DMS53 (cell line): ENCODE results near the gene HDAC2.
"Not testable (repeated sequence)": the region's sequence is repeated elsewhere in the genome, so short reads cannot be mapped to it uniquely, and the experiment has no call there.

Source experiments
- DNase-seq: peaks from one replicate; lab custom pipeline; 2025; lab: John Stamatoyannopoulos, UW

The HDAC2 gene

GRCh38 chr6:113971741-113972140 is 793 bp upstream of the HDAC2 start:
- peak; percentile 52 for DNase-seq

GRCh38 chr6:113969888-113970804 is 802 bp downstream of the HDAC2 start:
- DNase-seq = peak; percentile 67

GRCh38 chr6:113968472-113968871 is 2.5 kb downstream of the HDAC2 start:
- no peak for DNase-seq

GRCh38 chr6:113967777-113968176 is 3.2 kb downstream of the HDAC2 start:
- DNase-seq = no peak

- no peak for DNase-seq
Observed at GRCh38 chr6:113960795-113961194, 10.2 kb downstream of the HDAC2 start.

- no peak for DNase-seq
Observed at GRCh38 chr6:113959235-113959634, 11.7 kb downstream of the HDAC2 start.

GRCh38 chr6:113954653-113955052 is 16.3 kb downstream of the HDAC2 start:
- no peak for DNase-seq

- no peak for DNase-seq
Observed at GRCh38 chr6:113953346-113953745, 17.6 kb downstream of the HDAC2 start.

- no peak for DNase-seq
Observed at GRCh38 chr6:113949499-113949898, 21.4 kb downstream of the HDAC2 start.

GRCh38 chr6:113944701-113945100 is 26.2 kb downstream of the HDAC2 start:
- DNase-seq = no peak

GRCh38 chr6:113939825-113940224 is 31.1 kb downstream of the HDAC2 start:
- no peak for DNase-seq

GRCh38 chr6:113936093-113936934 is 34.6 kb downstream of the HDAC2 start:
- peak; percentile 69 for DNase-seq

- no peak for DNase-seq
Observed at GRCh38 chr6:113934101-113934500, 36.8 kb downstream of the HDAC2 start.

- DNase-seq = not testable (repeated sequence)
Observed at GRCh38 chr6:113931907-113932306, 39.0 kb downstream of the HDAC2 start.

- no peak for DNase-seq
Observed at GRCh38 chr6:113930183-113930582, 40.8 kb downstream of the HDAC2 start.

- DNase-seq = peak; percentile 45
Observed at GRCh38 chr6:113927001-113927400, 43.9 kb downstream of the HDAC2 start.

GRCh38 chr6:113925378-113925777 is 45.6 kb downstream of the HDAC2 start:
- DNase-seq = no peak

GRCh38 chr6:113924312-113924723 is 46.6 kb downstream of the HDAC2 start:
- no peak for DNase-seq

GRCh38 chr6:113923526-113923925 is 47.4 kb downstream of the HDAC2 start:
- DNase-seq = no peak

GRCh38 chr6:113921299-113921904 is 49.5 kb downstream of the HDAC2 start:
- no peak for DNase-seq

GRCh38 chr6:113920663-113921267 is 50.2 kb downstream of the HDAC2 start:
- no peak for DNase-seq

- DNase-seq = not testable (repeated sequence)
Observed at GRCh38 chr6:113910285-113910684, 60.7 kb downstream of the HDAC2 start.
